Activated CD4-positive, alpha-beta memory T cell treated with anti-CD3 and anti-CD28 coated beads, Interleukin-2, amount 10 ng/mL, durations not matched to agents 7 days and 5 days (primary cell): ENCODE measurements around the gene CRADD. TPM values are rescaled to one million over a fixed set of nuclear protein-coding genes. Genes with fewer than 3 reads are reported as not detected.

Experiments
- CTCF ChIA-PET: fragments of 350-600 bp; sonication (Branson Sonifier 250); formaldehyde crosslinking; loops from one replicate; lab custom pipeline; 2021; ENCODE audit warnings: antibody characterized with exemption, inconsistent platforms; lab: Charles Lee
- POLR2A ChIA-PET: fragments of 350-600 bp; sonication (Branson Sonifier 250); formaldehyde crosslinking; loops from one replicate; lab custom pipeline; 2021; ENCODE audit warnings: antibody characterized with exemption; lab: Charles Lee
- DNase-seq: peaks from one replicate; pipeline ENCODE4 v3.0.0-alpha.2; 2020
- H3K27ac Mint-ChIP-seq: one replicate; pipeline ENCODE4 v1.8.0; 2021; ENCODE audit warnings: mild to moderate bottlenecking, mixed read lengths
- H3K27me3 Mint-ChIP-seq: one replicate; pipeline ENCODE4 v1.8.0; 2021; ENCODE audit warnings: mixed read lengths
- H3K36me3 Mint-ChIP-seq: one replicate; pipeline ENCODE4 v1.8.0; 2021; ENCODE audit warnings: low read depth, mixed read lengths
- H3K4me1 Mint-ChIP-seq: one replicate; pipeline ENCODE4 v1.8.0; 2021; ENCODE audit warnings: mixed read lengths
- H3K4me3 Mint-ChIP-seq: one replicate; pipeline ENCODE4 v1.8.0; 2021; ENCODE audit warnings: mild to moderate bottlenecking, mixed read lengths
- H3K9me3 Mint-ChIP-seq: one replicate; pipeline ENCODE4 v1.8.0; 2021; ENCODE audit warnings: mixed read lengths
- total RNA-seq, 2 experiments: library from RNA; stranded (reverse); gene quantifications; one replicate each; pipeline ENCODE4 v1.2.3, GENCODE V29; 2021

The CRADD gene
- total RNA-seq, 2 experiments from 2014 or later: 12.7 to 14.1 TPM

GRCh38 chr12:93802698-93803423, 125.7 kb downstream of the CRADD start:
- H3K4me1 Mint-ChIP-seq: peaks cover 42% of the 10 kb centered on the region
- H3K27me3 Mint-ChIP-seq: no peaks in the 10 kb centered on the region
- DNase-seq: no peak
- peaks cover 4% of the 10 kb centered on the region for H3K36me3 Mint-ChIP-seq
- no peak overlapping the region for H3K27ac Mint-ChIP-seq
- ChIA-PET CTCF (interaction anchor here (1.0 to 1.1 kb wide), 2 partner anchors 299 kb away, joined by 3 read pairs; no protein-coding TSS in a partner anchor), POLR2A (no interaction called here)
- H3K4me3 Mint-ChIP-seq: no peak overlapping the region
- no peaks in the 10 kb centered on the region for H3K9me3 Mint-ChIP-seq

GRCh38 chr12:93803424-93803807, 126.2 kb downstream of the CRADD start:
- Mint-ChIP-seq H3K36me3 (peaks cover 4% of the 10 kb centered on the region), H3K4me3 (no peak overlapping the region), H3K4me1 (peaks cover 37% of the 10 kb centered on the region), H3K27me3 (no peaks in the 10 kb centered on the region), H3K9me3 (no peaks in the 10 kb centered on the region), H3K27ac (no peak overlapping the region)
- CTCF ChIA-PET: no interaction called here
- no peak for DNase-seq
- POLR2A ChIA-PET: no interaction called here

- H3K9me3 Mint-ChIP-seq: no peaks in the 10 kb centered on the region
- ChIA-PET POLR2A (interaction anchor here (2.4 kb wide), 1 partner anchor 19 kb away, joined by 6 read pairs; no protein-coding TSS in a partner anchor), CTCF (interaction anchor here (1.6 kb wide), 1 partner anchor 15 kb away, joined by 4 read pairs; no protein-coding TSS in a partner anchor)
- no peak overlapping the region for H3K27ac Mint-ChIP-seq
- no peaks in the 10 kb centered on the region for H3K27me3 Mint-ChIP-seq
- H3K4me1 Mint-ChIP-seq: peaks cover 30% of the 10 kb centered on the region
- H3K4me3 Mint-ChIP-seq: no peak overlapping the region
- no peaks in the 10 kb centered on the region for H3K36me3 Mint-ChIP-seq
- DNase-seq: no peak
Observed at GRCh38 chr12:93804392-93805179, 127.4 kb downstream of the CRADD start.

- Mint-ChIP-seq H3K27ac (no peak overlapping the region), H3K4me3 (no peak overlapping the region), H3K36me3 (no peaks in the 10 kb centered on the region), H3K4me1 (peaks cover 30% of the 10 kb centered on the region), H3K27me3 (no peaks in the 10 kb centered on the region), H3K9me3 (no peaks in the 10 kb centered on the region)
- ChIA-PET CTCF (no interaction called here), POLR2A (interaction anchor here (2.4 kb wide), 1 partner anchor 21 kb away, joined by 6 read pairs; no protein-coding TSS in a partner anchor)
- DNase-seq: no peak
Observed at GRCh38 chr12:93805736-93806141, 128.6 kb downstream of the CRADD start.

GRCh38 chr12:93807354-93807753, 130.2 kb downstream of the CRADD start:
- DNase-seq: no peak
- no peaks in the 10 kb centered on the region for H3K9me3 Mint-ChIP-seq
- no peaks in the 10 kb centered on the region for H3K36me3 Mint-ChIP-seq
- POLR2A ChIA-PET: no interaction called here
- no peaks in the 10 kb centered on the region for H3K27me3 Mint-ChIP-seq
- H3K27ac Mint-ChIP-seq: no peak overlapping the region
- CTCF ChIA-PET: no interaction called here
- peaks cover 30% of the 10 kb centered on the region for H3K4me1 Mint-ChIP-seq
- H3K4me3 Mint-ChIP-seq: no peak overlapping the region

GRCh38 chr12:93808169-93808899, 131.2 kb downstream of the CRADD start:
- Mint-ChIP-seq H3K9me3 (no peaks in the 10 kb centered on the region), H3K4me1 (peaks cover 22% of the 10 kb centered on the region), H3K27ac (no peak overlapping the region), H3K27me3 (no peaks in the 10 kb centered on the region), H3K4me3 (no peak overlapping the region), H3K36me3 (no peaks in the 10 kb centered on the region)
- ChIA-PET CTCF (no interaction called here), POLR2A (interaction anchor here (0.6 kb wide), 1 partner anchor 109 kb away, joined by 3 read pairs; no protein-coding TSS in a partner anchor)
- DNase-seq: no peak

- CTCF ChIA-PET: no interaction called here
- POLR2A ChIA-PET: no interaction called here
- no peaks in the 10 kb centered on the region for H3K36me3 Mint-ChIP-seq
Observed at GRCh38 chr12:93812626-93813025, 135.5 kb downstream of the CRADD start.

GRCh38 chr12:93813186-93813585, 136.0 kb downstream of the CRADD start:
- peaks cover 6% of the 10 kb centered on the region for H3K4me1 Mint-ChIP-seq
- H3K9me3 Mint-ChIP-seq: no peaks in the 10 kb centered on the region
- ChIA-PET POLR2A (no interaction called here), CTCF (no interaction called here)
- DNase-seq: no peak
- no peaks in the 10 kb centered on the region for H3K27me3 Mint-ChIP-seq
- H3K36me3 Mint-ChIP-seq: no peaks in the 10 kb centered on the region
- H3K4me3 Mint-ChIP-seq: no peak overlapping the region
- H3K27ac Mint-ChIP-seq: no peak overlapping the region

More at GRCh38 chr12:93812626-93813025, 135.5 kb downstream of the CRADD start:
- no peaks in the 10 kb centered on the region for H3K27me3 Mint-ChIP-seq
- H3K27ac Mint-ChIP-seq: no peak overlapping the region
- H3K4me1 Mint-ChIP-seq: peaks cover 6% of the 10 kb centered on the region
- H3K9me3 Mint-ChIP-seq: no peaks in the 10 kb centered on the region
- no peak for DNase-seq
- H3K4me3 Mint-ChIP-seq: no peak overlapping the region

GRCh38 chr12:93813972-93814821, 137.0 kb downstream of the CRADD start:
- DNase-seq: no peak
- no peak overlapping the region for H3K4me3 Mint-ChIP-seq
- ChIA-PET POLR2A (no interaction called here), CTCF (no interaction called here)
- no peak overlapping the region for H3K27ac Mint-ChIP-seq
- no peaks in the 10 kb centered on the region for H3K36me3 Mint-ChIP-seq
- H3K4me1 Mint-ChIP-seq: peaks cover 9% of the 10 kb centered on the region
- no peaks in the 10 kb centered on the region for H3K9me3 Mint-ChIP-seq
- H3K27me3 Mint-ChIP-seq: no peaks in the 10 kb centered on the region

GRCh38 chr12:93818488-93819049, 141.4 kb downstream of the CRADD start:
- no peak overlapping the region for H3K4me3 Mint-ChIP-seq
- CTCF ChIA-PET: interaction anchor here (1.0 to 1.5 kb wide), 2 partner anchors 161 to 246 kb away, joined by 3 read pairs; partner anchors contain the start of gene SOCS2
- peaks cover 3% of the 10 kb centered on the region for H3K9me3 Mint-ChIP-seq
- H3K36me3 Mint-ChIP-seq: no peaks in the 10 kb centered on the region
- POLR2A ChIA-PET: no interaction called here
- H3K4me1 Mint-ChIP-seq: peaks cover 11% of the 10 kb centered on the region
- H3K27me3 Mint-ChIP-seq: no peaks in the 10 kb centered on the region
- DNase-seq: no peak
- no peak overlapping the region for H3K27ac Mint-ChIP-seq

GRCh38 chr12:93819050-93819491, 141.9 kb downstream of the CRADD start:
- no peaks in the 10 kb centered on the region for H3K36me3 Mint-ChIP-seq
- ChIA-PET POLR2A (no interaction called here), CTCF (interaction anchor here (1.0 to 1.5 kb wide), 2 partner anchors 160 to 247 kb away, joined by 3 read pairs; partner anchors contain the start of gene SOCS2)
- peaks cover 10% of the 10 kb centered on the region for H3K4me1 Mint-ChIP-seq
- H3K27me3 Mint-ChIP-seq: no peaks in the 10 kb centered on the region
- no peak for DNase-seq
- H3K27ac Mint-ChIP-seq: no peak overlapping the region
- H3K4me3 Mint-ChIP-seq: no peak overlapping the region
- H3K9me3 Mint-ChIP-seq: peaks cover 3% of the 10 kb centered on the region
